IPS DF 4.7 (cell line): ENCODE results near the gene AMIGO1.
"Not testable (repeated sequence)": the region's sequence is repeated elsewhere in the genome, so short reads cannot be mapped to it uniquely, and the experiment has no call there.

Experiments used
- DNase-seq: peaks from one replicate; pipeline ENCODE4 v3.0.0-alpha.2; 2013; ENCODE audit warnings: low spot score; ENCODE audit errors: extremely low read depth

Gene AMIGO1

GRCh38 chr1:109483672-109484518 lies 25.6 kb downstream of the AMIGO1 start, which contains the start of gene ATXN7L2:
Gene ATXN7L2, plus strand, starts transcription at chr1:109483905. Its CDS starts 49 bp downstream, at chr1:109483954.
- DNase-seq: no peak

- no peak for DNase-seq
These were observed 26.5 kb downstream of the AMIGO1 start for GRCh38 chr1:109482791-109483671.

- no peak for DNase-seq
These were observed 27.3 kb downstream of the AMIGO1 start for GRCh38 chr1:109482242-109482641.

- DNase-seq: no peak
These were observed 27.9 kb downstream of the AMIGO1 start for GRCh38 chr1:109481646-109482045.

GRCh38 chr1:109479901-109480300 lies 29.6 kb downstream of the AMIGO1 start:
- DNase-seq: no peak

- no peak for DNase-seq
These were observed 30.2 kb downstream of the AMIGO1 start for GRCh38 chr1:109479311-109479710.

GRCh38 chr1:109478806-109479205 lies 30.7 kb downstream of the AMIGO1 start:
- DNase-seq: no peak

GRCh38 chr1:109477821-109478220 lies 31.7 kb downstream of the AMIGO1 start:
- DNase-seq: no peak

GRCh38 chr1:109476825-109477224 lies 32.7 kb downstream of the AMIGO1 start:
- no peak for DNase-seq

- no peak for DNase-seq
These were observed 34.3 kb downstream of the AMIGO1 start for GRCh38 chr1:109475261-109475660.

- no peak for DNase-seq
These were observed 34.8 kb downstream of the AMIGO1 start for GRCh38 chr1:109474697-109475096.

GRCh38 chr1:109473284-109474057 lies 36.1 kb downstream of the AMIGO1 start:
- not testable (repeated sequence) for DNase-seq

- DNase-seq: no peak
These were observed 36.7 kb downstream of the AMIGO1 start for GRCh38 chr1:109472779-109473178.

GRCh38 chr1:109470245-109470644 lies 39.3 kb downstream of the AMIGO1 start:
- DNase-seq: no peak

GRCh38 chr1:109468903-109469302 lies 40.6 kb downstream of the AMIGO1 start:
- no peak for DNase-seq

GRCh38 chr1:109468061-109468460 lies 41.5 kb downstream of the AMIGO1 start:
- DNase-seq: no peak

- DNase-seq: no peak
These were observed 42.2 kb downstream of the AMIGO1 start for GRCh38 chr1:109467301-109467777.

GRCh38 chr1:109466452-109467300 lies 42.9 kb downstream of the AMIGO1 start, which contains the start of gene SYPL2:
Gene SYPL2, plus strand, starts transcription at chr1:109466546. Its CDS starts 298 bp downstream, at chr1:109466844.
- no peak for DNase-seq

- DNase-seq: no peak
These were observed 43.4 kb downstream of the AMIGO1 start for GRCh38 chr1:109466125-109466451.

GRCh38 chr1:109457819-109458218 lies 51.7 kb downstream of the AMIGO1 start:
- DNase-seq: no peak
